NOMO-1 (cell line): ENCODE measurements around the gene FLVCR2.

Experiments
- DNase-seq, 2 experiments: peaks; one replicate each; lab custom pipeline; 2025; ENCODE audit not compliant: unreplicated experiment in 2 of 2; lab: John Stamatoyannopoulos, UW

Gene FLVCR2

GRCh38 chr14:75553761-75554364 is 24.6 kb upstream of the FLVCR2 start:
- no peak for DNase-seq

- DNase-seq: no peak
These were observed 23.9 kb upstream of the FLVCR2 start for GRCh38 chr14:75554482-75554881.

GRCh38 chr14:75558440-75558839 is 20.0 kb upstream of the FLVCR2 start:
- DNase-seq: no peak

GRCh38 chr14:75559045-75559444 is 19.4 kb upstream of the FLVCR2 start:
- DNase-seq: no peak

DNA sequence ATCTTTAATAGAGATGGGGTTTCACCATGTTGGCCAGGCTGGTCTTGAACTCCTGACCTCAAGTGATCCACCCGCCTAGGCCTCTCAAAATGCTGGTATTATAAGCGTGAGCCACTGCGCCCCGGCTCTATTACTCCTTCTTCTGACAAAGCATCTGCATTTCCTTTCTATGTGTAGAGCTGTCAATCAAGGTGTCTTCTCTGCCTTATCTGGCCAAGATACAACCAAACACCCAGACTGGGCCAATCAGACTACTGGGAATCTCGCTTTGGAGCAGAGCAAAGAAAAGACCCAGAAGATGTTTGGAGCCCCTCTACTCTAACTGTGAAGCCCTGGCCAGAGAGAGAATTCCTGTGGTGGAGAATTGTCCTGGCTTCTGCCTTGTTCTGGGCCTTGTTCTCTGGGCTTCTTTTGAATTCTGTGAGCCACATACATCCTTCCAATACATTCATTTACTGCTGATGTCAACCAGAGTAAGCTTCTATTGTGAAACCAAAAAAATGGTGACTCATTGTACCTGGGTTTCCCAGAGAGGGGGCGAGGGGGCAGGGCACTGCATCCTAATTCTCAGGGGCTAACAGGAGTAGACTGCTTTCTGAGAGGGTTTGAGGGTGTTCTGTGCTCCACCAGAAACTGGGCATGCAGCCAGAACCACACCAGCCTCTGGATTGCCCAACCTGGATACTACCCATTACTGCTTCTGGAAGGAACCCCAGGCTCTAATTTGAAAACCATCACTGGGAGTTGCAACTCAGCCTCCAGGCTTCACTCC is 18.8 kb upstream of the FLVCR2 start:
- peak; percentile 38 to 65 for DNase-seq

DNA sequence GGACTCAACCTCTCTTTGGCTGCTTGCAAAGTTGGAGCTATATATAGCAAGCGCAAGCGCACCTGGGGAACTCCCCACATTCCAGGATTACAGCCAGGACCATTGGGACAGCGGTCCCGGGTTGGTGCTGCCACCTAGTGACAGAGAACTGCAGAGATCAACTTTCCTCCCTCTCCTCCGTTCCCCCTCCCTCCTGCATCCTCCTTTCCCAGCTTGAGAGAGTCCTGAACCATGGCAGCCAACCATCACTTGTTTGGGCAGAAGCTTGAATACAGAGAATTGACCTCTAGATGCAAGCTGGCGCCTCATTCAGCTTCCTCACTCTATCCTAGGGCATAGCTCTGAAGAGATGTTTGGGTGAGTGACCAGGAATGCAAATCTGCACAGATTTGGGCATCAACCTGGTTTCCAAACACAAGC is 17.4 kb upstream of the FLVCR2 start:
- no peak for DNase-seq

DNA sequence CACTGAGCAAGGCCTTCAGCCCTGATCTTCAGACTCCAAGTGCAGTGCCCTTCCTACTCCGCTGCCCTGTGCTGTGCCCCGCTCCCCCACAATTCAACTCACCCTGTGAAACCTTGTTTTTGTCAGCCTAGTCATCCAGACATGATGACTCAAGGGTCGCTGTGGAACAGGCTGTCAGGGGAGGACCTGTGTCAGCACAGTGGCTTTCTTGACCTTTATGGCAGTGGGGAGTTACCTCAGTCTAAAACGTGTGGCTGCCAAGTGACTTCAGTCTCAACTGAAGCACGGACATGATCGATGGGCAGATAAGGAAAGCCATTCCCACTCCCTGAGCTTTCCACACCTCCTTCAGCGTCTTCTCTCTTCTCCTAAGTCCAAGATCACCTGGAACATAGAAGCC is 16.3 kb upstream of the FLVCR2 start:
- DNase-seq: no peak

GRCh38 chr14:75562489-75562888 is 15.9 kb upstream of the FLVCR2 start:
- DNase-seq: no peak

DNA sequence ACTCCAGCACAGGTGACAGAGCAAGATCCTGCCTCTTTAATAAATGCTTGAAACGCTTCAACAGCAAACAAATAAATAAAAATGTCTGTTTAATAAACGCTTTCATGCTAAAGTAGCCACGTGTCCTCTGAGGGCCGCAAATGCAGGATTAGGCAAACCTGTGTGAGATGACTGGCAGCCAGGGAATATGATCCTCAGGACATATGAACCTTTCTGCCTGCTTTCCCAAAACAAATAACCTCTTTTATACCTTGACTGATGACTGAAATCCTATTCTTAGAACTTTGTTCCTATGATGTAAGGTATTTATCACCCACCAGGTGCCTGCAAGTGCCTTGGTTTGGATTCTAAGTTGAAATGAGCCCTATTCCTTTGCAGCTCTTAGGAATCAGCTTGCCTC is 14.5 kb upstream of the FLVCR2 start:
- no peak for DNase-seq

DNA sequence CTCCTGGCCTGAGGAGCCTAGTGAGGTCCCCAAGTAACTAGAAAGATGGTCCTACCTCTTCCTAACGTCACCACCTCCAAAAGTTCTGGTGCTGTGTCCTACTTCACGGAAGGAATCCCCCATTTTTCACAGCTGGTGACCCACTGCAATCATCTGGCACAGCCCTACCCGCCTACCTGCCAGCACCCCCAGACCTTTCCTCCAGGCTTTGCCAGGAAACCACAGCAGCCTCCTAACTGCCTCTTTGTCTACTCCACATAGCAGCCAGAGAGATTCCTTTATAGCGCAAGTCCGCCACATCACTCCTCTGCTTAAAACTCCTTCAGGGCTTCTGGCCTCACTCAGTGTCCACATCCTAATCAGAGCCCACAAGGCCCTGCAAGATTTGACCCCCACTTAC is 13.4 kb upstream of the FLVCR2 start:
- DNase-seq: no peak

DNA sequence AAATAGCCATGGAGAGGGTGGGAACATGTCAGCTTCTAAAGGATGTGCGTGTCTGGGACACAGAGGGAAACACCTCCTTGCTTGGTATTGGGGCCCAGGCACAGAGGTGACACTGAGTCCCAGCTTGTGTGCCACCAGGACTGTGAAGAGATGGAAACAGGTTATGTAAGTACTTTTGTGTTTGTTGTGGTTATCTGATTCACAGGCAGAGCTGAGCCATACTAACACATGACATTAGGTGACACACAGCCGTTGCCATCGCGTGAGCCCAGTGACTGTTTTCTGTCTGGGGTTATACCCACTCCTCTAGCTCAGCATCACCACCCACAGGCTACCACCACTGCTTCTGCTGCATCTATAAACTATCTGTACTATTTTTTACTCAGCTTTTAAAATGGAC is 12.1 kb upstream of the FLVCR2 start:
- no peak for DNase-seq

- no peak for DNase-seq
These were observed 11.7 kb upstream of the FLVCR2 start for GRCh38 chr14:75566752-75567151.

GRCh38 chr14:75568140-75568539 is 10.3 kb upstream of the FLVCR2 start:
- DNase-seq: no peak

DNA sequence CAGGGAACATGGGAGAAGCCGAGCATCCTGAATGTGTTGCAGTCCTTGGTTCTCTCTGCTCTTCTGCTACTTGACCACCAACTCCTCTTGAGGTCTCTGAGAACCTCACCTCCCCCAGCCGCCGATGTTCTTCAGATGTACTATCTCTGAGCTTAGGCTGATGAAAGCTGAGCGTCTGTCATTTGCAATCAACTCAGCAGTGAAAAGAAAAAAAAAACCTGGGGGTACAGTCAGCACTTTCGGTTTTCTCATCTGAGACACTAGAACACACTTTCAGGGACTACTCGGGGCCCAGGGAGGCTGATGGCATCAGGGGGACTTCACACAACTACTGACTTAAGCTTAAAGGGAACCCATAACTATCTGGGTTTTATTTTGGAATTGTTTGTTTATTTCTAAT is 9.6 kb upstream of the FLVCR2 start:
- DNase-seq: no peak

- peak; percentile 38 to 59 for DNase-seq
These were observed 7.6 kb upstream of the FLVCR2 start for GRCh38 chr14:75570797-75571196.

GRCh38 chr14:75572104-75572503 is 6.3 kb upstream of the FLVCR2 start:
- DNase-seq: no peak

GRCh38 chr14:75577090-75577489 is 1.3 kb upstream of the FLVCR2 start:
- no peak for DNase-seq

GRCh38 chr14:75577729-75578101 is 705 bp upstream of the FLVCR2 start:
- DNase-seq: peak; percentile 77 to 83

- DNase-seq: peak in 1 of 2 experiments; percentile 40
These were observed 442 bp downstream of the FLVCR2 start for GRCh38 chr14:75578786-75579337.

DNA sequence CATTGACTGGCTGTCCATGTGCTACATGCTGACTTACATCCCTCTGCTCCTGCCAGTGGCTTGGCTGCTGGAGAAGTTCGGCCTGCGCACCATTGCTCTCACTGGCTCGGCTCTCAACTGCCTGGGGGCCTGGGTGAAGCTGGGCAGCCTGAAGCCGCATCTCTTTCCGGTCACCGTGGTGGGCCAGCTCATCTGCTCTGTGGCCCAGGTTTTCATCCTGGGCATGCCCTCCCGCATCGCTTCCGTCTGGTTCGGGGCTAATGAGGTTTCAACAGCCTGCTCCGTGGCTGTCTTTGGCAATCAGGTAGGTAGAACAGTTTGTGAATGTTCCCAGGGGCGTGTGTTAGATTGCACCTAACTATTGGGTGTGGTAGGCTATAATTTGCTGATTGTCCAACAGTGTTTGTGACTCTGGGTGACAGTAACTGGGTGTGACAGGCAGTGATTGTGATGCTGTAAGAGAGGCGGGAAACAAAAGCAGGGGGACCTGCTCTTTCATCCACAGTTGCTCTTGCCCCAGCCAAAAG is 981 bp downstream of the FLVCR2 start:
- DNase-seq: no peak

DNA sequence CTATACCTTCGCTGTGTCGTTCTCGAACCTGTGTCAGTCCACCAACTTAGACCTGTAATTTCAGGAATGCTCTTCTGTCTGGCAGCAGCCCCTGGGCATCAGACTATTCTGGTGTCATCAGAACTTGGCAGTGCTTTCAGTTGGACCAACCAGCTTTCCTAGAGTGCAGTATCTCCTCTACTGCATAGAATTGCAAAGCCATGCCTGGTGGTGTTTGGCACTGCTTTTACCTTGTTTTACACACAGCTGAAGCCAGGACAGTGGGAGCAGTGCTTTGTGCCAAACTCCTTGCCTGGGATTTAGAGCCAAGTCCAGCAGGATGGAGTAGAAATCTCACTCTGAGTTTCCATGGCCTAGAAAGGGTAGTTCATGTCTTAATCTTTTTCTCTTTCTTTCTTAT is 1.5 kb downstream of the FLVCR2 start:
- DNase-seq: no peak

DNA sequence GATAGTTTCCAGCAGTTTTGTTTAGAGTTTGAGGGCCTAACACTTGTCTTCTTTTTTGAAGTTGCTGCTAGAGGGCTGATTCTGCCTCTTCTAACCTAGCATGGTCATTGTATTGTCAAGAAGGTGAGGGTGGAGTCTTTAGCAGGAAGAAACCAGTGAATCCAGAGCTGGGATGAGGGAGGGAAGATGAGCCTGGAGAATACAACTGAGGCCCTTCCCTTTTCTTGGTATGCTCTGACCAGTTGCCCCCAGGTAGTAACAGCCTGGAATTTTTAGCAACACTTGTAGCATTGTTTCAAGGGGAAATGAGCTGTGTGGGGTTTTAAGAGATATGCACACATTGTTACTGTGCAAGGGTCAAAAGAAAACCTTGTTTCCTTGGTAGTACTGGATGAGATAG is 9.0 kb downstream of the FLVCR2 start:
- DNase-seq: no peak
